ENCODE measurements around the gene ST8SIA5.
"Not testable (repeated sequence)": the region's sequence is repeated elsewhere in the genome, so short reads cannot be mapped to it uniquely, and the experiment has no call there.

The ST8SIA5 gene

GRCh38 chr18:46756559-46757201, at the start of gene ST8SIA5:
TSS of gene ST8SIA5 (minus strand) at chr18:46757053. CDS start at chr18:46756508, 545 bp downstream.
- DNase-seq = no peak

GRCh38 chr18:46795945-46796344, 39.1 kb upstream of the ST8SIA5 start:
- DNase-seq = not testable (repeated sequence)

- no peak for DNase-seq
Measured at GRCh38 chr18:46794607-46795006, 37.8 kb upstream of the ST8SIA5 start.

- DNase-seq = no peak
Measured at GRCh38 chr18:46793565-46793964, 36.7 kb upstream of the ST8SIA5 start.

- DNase-seq = no peak
Measured at GRCh38 chr18:46789088-46789487, 32.2 kb upstream of the ST8SIA5 start.

GRCh38 chr18:46787674-46788073, 30.8 kb upstream of the ST8SIA5 start:
- no peak for DNase-seq

- no peak for DNase-seq
Measured at GRCh38 chr18:46772357-46772756, 15.5 kb upstream of the ST8SIA5 start.

- no peak for DNase-seq
Measured at GRCh38 chr18:46771141-46771540, 14.3 kb upstream of the ST8SIA5 start.

- DNase-seq = no peak
Measured at GRCh38 chr18:46770708-46771107, 13.9 kb upstream of the ST8SIA5 start.

- no peak for DNase-seq
Measured at GRCh38 chr18:46768166-46768921, 11.5 kb upstream of the ST8SIA5 start.

GRCh38 chr18:46767217-46767616, 10.4 kb upstream of the ST8SIA5 start:
- no peak for DNase-seq

GRCh38 chr18:46764586-46764985, 7.7 kb upstream of the ST8SIA5 start:
- no peak for DNase-seq

- no peak for DNase-seq
Measured at GRCh38 chr18:46761059-46761769, 4.4 kb upstream of the ST8SIA5 start.

- no peak for DNase-seq
Measured at GRCh38 chr18:46759890-46760289, 3.0 kb upstream of the ST8SIA5 start.

GRCh38 chr18:46756025-46756558, 761 bp downstream of the ST8SIA5 start:
- no peak for DNase-seq

GRCh38 chr18:46755315-46756024, 1.4 kb downstream of the ST8SIA5 start:
- DNase-seq = no peak

GRCh38 chr18:46754661-46755292, 2.1 kb downstream of the ST8SIA5 start:
- DNase-seq = no peak

- no peak for DNase-seq
Measured at GRCh38 chr18:46754188-46754587, 2.7 kb downstream of the ST8SIA5 start.

GRCh38 chr18:46751882-46752281, 5.0 kb downstream of the ST8SIA5 start:
- DNase-seq = no peak

- DNase-seq = no peak
Measured at GRCh38 chr18:46750626-46751025, 6.2 kb downstream of the ST8SIA5 start.

- no peak for DNase-seq
Measured at GRCh38 chr18:46748466-46748865, 8.4 kb downstream of the ST8SIA5 start.

GRCh38 chr18:46740046-46740445, 16.8 kb downstream of the ST8SIA5 start:
- no peak for DNase-seq
